Measurements from ENCODE around the gene FADS6.

Gene FADS6, protein sequence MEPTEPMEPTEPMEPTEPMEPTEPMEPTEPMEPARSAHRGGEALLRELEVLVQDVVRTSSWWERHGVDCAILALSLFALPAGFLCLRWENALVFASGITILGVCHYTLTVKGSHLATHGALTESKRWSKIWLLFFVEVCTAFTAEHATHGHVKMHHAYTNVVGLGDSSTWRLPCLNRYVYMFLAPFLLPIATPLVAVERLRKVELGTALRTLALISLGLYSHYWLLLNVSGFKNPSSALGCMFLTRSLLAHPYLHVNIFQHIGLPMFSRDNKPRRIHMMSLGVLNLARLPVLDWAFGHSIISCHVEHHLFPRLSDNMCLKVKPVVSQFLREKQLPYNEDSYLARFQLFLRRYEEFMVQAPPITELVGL

DNA sequence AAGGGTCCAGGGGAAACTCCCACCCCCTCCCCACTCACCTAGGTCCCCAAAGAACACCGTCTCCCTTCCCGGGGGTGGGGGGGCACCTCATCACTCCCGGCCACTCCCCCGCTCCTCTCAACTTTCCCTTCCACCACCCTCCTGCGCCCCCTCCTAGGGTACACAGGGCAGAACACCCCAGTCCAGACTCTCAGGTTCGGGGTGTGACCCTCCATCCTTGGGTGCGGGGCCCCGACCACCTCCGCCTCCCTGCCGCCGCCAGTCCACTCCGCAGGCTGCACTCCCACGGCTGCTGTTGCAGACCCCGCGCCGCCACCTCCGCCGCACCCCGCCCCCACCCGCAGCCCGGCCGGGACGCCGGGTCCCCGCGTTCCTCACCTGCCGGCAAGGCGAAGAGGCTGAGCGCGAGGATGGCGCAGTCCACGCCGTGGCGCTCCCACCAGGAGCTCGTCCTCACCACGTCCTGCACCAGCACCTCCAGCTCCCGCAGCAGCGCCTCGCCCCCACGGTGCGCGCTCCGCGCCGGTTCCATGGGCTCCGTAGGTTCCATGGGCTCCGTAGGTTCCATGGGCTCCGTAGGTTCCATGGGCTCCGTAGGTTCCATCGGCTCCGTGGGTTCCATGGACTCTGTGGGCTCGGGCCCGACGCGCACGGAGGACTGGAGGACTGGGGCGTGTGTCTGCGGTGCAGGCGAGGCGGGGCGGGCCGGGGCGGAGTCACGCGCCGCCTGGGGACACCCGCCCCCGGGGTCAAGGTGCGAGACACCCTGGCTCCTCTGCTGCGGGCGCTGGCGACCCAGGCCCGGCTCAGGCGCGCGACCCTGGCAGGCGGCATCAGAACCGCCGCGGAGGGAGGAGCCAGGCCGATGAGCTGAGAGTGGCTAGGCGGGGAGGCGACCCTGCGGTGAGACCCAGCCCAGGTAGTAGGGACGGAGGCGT lies at the start of gene FADS6:
FADS6 (minus strand) TSS at position 660 of the 938 bp plus-strand sequence; CDS start at position 622, 38 bp downstream.
- DNase-seq (ENCODE audit: low spot score), result no peak

DNA sequence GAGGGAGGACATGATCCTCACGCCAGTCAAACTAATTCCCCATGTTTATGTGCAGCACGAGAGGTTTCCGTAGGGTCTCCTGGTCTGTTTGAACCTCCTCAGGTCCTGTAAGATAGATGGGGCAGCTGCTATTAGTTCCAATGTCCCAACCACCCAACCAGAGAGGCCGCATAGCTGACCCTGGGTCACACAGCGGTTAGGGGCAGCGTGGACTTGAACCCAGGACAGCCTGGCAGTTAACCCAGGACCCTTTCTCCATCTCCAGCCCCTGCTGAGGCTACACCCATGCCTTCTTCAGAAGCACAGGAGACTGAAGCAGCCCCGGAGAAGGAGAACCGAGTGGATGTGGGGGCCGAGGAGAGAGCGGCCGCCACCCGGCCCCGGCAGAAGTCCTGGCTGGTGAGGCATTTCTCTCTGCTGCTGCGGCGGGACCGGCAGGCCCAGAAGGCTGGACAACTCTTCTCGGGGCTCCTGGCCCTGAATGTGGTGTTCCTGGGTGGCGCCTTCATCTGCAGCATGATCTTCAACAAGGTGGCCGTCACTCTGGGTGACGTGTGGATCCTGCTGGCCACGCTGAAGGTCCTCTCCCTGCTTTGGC lies 47.8 kb upstream of the FADS6 start:
- DNase-seq (ENCODE audit: low spot score), result no peak

DNA sequence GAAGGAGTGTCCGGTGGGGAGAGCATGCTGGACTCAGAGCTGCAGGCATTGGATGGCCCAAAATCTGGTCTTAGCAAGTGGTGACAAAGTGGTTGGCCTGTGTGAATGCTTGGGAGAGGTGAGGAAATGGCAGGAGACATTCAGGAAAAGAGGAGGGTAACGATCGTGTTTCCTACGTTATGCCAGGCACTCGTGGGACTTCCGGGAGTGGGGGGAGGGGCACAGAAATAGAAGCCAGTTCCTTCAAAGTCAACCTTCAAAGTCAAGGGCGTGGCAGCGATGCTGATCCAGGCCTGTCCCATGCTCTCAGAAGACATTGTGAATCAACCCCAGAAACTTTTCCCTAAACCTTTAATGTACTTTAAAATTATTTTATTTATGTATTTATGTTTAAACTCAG lies 46.1 kb upstream of the FADS6 start:
- DNase-seq (ENCODE audit: low spot score), result no peak

GRCh38 chr17:74938194-74938950 lies 44.9 kb upstream of the FADS6 start:
- DNase-seq (ENCODE audit: low spot score), result no peak

DNA sequence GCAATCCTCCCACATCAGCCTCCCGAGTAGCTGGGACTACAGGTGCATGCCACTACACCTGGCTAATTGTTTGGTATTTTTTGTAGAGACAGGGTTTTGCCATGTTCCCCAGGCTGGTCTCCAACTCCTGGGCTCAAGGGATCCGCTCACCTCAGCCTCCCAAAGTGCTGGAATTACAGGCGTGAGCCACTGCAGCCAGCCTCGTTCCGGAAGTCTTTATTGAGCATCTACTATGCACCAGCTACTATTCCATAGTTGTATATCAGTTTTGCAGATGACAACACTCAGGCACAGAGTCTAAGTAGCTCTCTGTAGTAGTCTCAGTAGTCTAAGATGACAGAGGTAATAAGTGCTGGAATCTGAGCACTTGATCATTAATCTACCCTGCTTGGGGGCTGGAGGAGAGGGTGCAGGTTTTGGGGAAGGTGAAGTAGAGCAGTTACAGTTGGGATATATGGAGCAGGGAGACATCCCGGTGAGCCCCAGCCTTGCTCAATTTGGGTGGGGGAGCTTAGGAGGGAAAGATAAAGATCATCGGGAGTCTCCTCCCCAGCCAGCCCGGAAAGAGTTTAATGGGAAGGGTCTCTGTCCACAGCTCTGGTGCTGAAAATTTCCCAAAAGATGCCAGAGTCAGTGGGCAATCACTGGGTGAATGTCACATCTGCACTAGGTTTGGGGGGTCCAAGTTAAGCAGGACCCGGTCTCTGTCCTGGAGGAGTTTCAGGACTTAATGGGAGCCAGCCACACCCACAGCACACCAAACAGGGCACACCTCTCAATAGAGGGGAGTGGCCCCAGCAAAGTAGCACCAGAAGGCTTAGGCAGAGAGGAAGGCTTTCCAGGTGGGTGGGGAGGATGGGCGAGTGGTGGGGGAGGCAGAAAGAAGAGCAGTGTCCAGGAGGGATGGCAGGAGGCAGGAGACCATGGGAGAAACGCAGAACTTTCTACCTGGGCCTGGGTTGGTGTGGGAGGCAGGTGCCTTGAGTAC lies 43.9 kb upstream of the FADS6 start:
- DNase-seq (ENCODE audit: low spot score), result no peak

GRCh38 chr17:74936470-74936799 lies 43.0 kb upstream of the FADS6 start:
- DNase-seq (ENCODE audit: low spot score), result no peak

DNA sequence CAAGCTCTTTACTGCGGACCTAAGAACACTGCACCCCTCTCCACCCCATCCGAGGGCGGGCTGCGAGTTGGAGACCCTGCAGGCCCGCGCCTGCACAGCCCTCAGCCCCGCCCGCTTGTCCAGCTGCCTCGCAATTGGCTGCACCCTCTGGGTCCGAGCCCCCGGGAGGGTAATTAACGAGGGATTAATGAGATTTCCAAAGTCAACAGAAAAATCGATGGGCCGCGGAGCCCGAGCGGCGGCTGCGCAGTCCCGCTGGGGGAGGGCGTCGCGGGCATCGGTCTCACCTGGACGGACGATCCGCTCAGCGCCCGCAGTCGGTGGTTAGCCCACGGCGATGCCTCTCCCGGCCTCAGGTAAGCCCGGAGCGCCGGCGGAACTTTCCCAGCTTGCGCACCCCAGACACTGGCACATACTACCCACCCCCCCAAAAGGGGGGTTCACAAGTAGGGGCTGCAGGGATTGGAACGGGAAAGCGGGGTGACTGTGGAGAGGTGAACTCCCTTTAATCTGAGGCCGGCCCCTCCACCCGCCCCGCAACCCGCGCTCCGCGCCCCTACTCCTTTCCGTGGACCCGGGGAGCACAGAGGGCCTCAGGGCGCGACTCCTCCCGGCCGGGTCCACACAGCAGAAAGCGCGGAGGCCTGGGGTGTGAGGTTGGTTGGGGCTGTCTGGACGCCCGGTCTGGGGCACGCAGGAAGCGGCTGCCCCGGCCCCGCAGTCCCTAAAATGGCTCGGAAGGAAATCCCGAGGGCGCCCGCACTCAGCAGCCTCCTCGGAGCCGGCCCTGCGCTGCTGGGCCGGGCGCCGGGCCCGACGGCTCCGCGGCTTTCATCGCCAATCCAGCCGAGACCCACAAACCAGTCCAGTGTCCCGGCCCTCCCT lies 42.4 kb upstream of the FADS6 start, which contains the start of gene OTOP3:
OTOP3 (plus strand) TSS at position 314 of the 885 bp plus-strand sequence; CDS start at position 338, 24 bp downstream.
- DNase-seq (ENCODE audit: low spot score), result no peak

GRCh38 chr17:74935048-74935447 lies 41.6 kb upstream of the FADS6 start:
- DNase-seq (ENCODE audit: low spot score), result no peak

GRCh38 chr17:74930535-74931036 lies 37.2 kb upstream of the FADS6 start:
- DNase-seq (ENCODE audit: low spot score), result no peak

DNA sequence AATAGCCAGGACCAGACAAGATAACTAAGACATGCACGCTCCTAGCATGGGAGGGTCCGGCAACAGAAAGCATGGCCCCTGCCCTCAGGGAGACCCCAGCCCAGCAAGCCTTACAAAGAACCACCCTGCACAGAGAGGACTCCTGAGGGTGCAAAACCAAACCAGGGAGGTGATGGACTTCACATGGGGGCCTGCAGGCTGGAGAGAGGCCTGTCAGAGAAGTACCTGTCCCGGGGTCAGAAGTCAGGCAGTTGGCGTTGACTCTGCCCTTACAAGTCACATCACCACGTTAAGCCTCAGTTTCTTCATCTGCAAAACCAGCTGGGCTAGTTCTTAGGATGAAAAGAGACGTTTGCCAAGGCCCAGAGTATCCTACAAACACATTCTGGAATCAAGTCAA lies 35.4 kb upstream of the FADS6 start:
- DNase-seq (ENCODE audit: low spot score), result no peak

- no peak for DNase-seq (ENCODE audit: low spot score)
Measured at GRCh38 chr17:74925242-74925641, 31.8 kb upstream of the FADS6 start.

GRCh38 chr17:74924250-74924948 lies 31.0 kb upstream of the FADS6 start, which contains the start of gene OTOP2:
OTOP2 (plus strand) TSS chr17:74924273; CDS start chr17:74924633, 360 bp downstream.
- DNase-seq (ENCODE audit: low spot score), result no peak

GRCh38 chr17:74923538-74924249 lies 30.3 kb upstream of the FADS6 start:
- DNase-seq (ENCODE audit: low spot score), result peak; percentile 70

DNA sequence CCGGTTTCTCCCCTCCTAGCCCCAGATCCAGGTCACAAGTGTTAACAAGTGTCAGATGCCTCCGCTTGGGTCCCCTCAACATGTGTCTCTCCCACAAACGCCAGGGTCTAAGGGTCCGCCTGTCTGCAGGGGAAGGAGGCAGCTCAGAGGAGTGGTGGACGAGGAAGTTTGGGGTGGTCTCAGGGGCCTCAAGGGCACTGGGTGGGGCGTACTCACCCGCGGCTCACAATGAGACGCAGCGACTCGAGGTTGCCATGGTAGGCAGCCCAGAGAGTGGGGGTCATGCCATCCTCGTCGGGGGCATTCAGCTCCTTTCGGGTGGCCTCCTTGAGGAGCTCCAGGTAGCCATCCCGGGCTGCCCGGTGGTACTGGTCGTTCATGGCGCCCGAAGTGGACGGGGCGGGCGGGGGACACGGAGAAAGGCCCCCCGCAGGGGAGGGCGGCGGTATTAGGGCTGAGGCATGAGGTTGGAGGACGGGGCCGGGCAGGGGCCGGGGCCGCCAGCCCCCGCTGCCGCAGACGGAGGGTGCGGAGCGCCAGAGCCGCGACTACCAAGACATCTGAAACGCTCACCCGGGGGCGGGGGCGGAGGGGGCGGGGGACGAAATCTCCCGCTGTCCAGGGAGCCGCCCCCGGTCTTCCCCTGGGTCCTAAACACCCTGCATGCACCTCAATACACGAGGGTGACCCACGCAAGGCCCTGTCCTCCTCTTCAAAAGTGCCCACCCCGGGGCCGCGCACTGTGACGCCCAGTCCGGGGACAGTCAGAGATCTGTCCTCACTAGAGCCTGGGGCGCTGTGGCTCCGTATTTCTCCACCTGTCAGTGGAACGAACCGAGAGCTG lies 29.5 kb upstream of the FADS6 start, which contains the start of gene USH1G:
USH1G (minus strand) TSS at position 562 of the 844 bp plus-strand sequence; CDS start at position 380, 182 bp downstream.
- peak; percentile 35 for DNase-seq (ENCODE audit: low spot score)

- no peak for DNase-seq (ENCODE audit: low spot score)
Measured at GRCh38 chr17:74922172-74922571, 28.7 kb upstream of the FADS6 start.

DNA sequence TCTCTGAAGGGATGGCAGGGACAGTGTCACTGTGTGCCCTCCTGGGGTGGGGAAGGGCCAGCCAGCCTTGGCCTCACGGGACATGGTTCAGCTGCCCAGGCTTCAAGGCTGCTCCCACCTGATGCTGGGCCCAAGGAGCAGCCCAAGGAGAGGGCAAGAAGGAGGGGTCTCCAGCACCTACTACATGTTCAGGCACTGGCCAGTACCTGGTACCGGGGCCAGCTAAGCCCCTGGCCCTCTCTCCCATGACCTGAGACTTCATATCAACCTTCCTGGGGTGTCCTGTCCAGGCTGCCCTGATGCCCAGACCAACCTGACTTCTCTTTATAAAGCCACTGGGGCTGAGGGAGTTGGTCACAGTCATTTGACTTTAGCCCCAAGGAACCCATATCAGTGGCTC lies 28.3 kb upstream of the FADS6 start:
- DNase-seq (ENCODE audit: low spot score), result no peak
